ENCODE results near the gene RAF1. TPM values are rescaled to one million over a fixed set of nuclear protein-coding genes. Genes with fewer than 3 reads are reported as not detected.

RAF1 gene
- total and polyA plus RNA-seq, 4 experiments from 2014 or later, result 54.1 to 120 (median 95.1) TPM

DNA sequence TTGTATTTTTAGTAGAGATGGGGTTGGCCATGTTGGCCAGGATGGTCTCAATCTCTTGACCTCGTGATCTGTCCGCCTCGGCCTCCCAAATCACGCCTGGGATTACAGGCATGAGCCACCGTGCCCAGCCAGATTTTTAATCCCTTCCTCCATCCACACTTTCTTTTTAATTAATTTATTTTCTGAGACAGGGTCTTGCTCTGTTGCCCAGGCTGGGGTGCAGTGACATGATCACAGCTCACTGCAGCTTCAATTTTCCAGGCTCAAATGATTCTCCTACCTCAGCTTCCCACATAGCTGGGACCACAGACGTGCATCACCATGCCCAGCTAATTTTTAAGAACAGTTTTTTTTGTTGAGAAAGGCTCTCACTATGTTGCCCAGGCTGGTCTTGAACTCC is 43.6 kb downstream of the RAF1 start:
- Histone ChIP-seq H3K4me3 (ENCODE audit: low read length in 2 of 2) (no peak overlapping the region), H3K27ac (ENCODE audit: low read depth, low read length) (no peak overlapping the region), H3K36me3 (ENCODE audit: insufficient read depth, low read length) (peaks cover 11% of the 10 kb centered on the region), H3K4me1 (ENCODE audit: insufficient read depth, low read length) (peaks cover 22% of the 10 kb centered on the region), H3K9me3 (ENCODE audit: control insufficient read depth in 1 of 2, low read length in 2 of 2) (no peaks in the 10 kb centered on the region), H3K27me3 (ENCODE audit: insufficient read depth, low read length) (no peaks in the 10 kb centered on the region)
- H3K27me3 Mint-ChIP-seq, result no peaks in the 10 kb centered on the region
- CTCF ChIA-PET (ENCODE audit: partially characterized antibody), result interaction anchor here (0.6 kb wide), 1 partner anchor 10 kb away, joined by 3 read pairs; no protein-coding TSS in a partner anchor
- H3K27ac Mint-ChIP-seq, result peak overlapping the region in 1 of 7 donors; percentile 25
- DNase-seq, result no peak
- no peaks in the 10 kb centered on the region for H3K9me3 Mint-ChIP-seq
- H3K36me3 Mint-ChIP-seq, result peaks cover 17 to 23% of the 10 kb centered on the region in 2 donors
- intact Hi-C loops (cut with micrococcal nuclease), result no loop called here
- POLR2A ChIA-PET (ENCODE audit: partially characterized antibody), result interaction anchor here (0.6 kb wide), 1 partner anchor 12 kb away, joined by 3 read pairs; no protein-coding TSS in a partner anchor
- peaks cover 31 to 59% (median 41%) of the 10 kb centered on the region in 4 donors for H3K4me1 Mint-ChIP-seq
- no peak overlapping the region for H3K4me3 Mint-ChIP-seq

DNA sequence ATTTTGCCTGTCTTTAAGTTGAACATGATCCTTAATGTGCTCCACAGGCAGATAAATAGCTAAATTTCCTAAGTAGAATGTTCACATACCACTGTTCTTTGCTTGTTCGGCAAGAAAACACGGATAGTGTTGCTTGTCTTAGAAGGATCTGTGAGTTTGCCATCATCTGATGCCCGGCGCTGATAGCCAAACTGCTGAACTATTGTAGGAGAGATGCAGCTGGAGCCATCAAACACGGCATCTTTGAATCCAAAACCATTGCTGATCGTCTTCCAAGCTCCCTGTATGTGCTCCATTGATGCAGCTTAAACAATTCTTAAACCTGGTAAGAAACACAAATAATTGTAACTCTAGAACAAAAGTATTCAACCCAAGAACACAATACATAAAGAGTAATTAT is 45.5 kb downstream of the RAF1 start:
- no peak for DNase-seq
- H3K9me3 ChIP-seq (ENCODE audit: control insufficient read depth in 1 of 2, low read length in 2 of 2), result no peaks in the 10 kb centered on the region
- ChIA-PET POLR2A (ENCODE audit: partially characterized antibody) (no interaction called here), CTCF (ENCODE audit: partially characterized antibody) (no interaction called here)
- H3K27ac ChIP-seq (ENCODE audit: low read depth, low read length), result no peak overlapping the region
- Mint-ChIP-seq H3K27ac (no peak overlapping the region), H3K27me3 (no peaks in the 10 kb centered on the region), H3K9me3 (no peaks in the 10 kb centered on the region), H3K4me3 (no peak overlapping the region), H3K4me1 (peaks cover 34 to 64% (median 46%) of the 10 kb centered on the region in 4 donors), H3K36me3 (peaks cover 23 to 37% of the 10 kb centered on the region in 2 donors)
- no peaks in the 10 kb centered on the region for H3K27me3 ChIP-seq (ENCODE audit: insufficient read depth, low read length)
- peaks cover 24% of the 10 kb centered on the region for H3K4me1 ChIP-seq (ENCODE audit: insufficient read depth, low read length)
- intact Hi-C loops (cut with micrococcal nuclease), result no loop called here
- H3K4me3 ChIP-seq (ENCODE audit: low read length in 2 of 2), result no peak overlapping the region
- peaks cover 19% of the 10 kb centered on the region for H3K36me3 ChIP-seq (ENCODE audit: insufficient read depth, low read length)

DNA sequence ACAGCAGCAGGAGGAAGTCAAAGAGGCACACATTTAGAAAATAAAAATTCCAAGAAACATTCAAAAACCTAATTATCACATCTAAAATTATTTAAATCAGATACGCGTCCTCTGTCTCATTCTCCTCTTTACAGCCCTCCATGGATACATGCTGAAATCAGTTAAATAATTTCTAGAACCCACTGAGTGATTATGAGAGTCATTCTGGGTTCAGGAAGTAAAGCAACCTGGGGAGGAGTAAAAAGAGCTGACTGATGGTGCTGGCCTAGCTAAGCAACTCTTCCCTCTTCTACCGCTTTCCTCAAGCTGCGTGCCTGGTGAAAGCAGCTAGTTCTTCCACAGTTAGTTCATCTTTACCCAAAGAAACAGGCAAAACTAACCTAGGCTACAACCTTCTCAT is 48.7 kb downstream of the RAF1 start:
- Mint-ChIP-seq H3K9me3 (no peaks in the 10 kb centered on the region), H3K4me1 (peaks cover 26 to 52% (median 36%) of the 10 kb centered on the region in 4 donors), H3K36me3 (peaks cover 31 to 57% of the 10 kb centered on the region in 2 donors), H3K27ac (peak overlapping the region in 2 of 7 donors; percentile 19 to 31), H3K4me3 (no peak overlapping the region), H3K27me3 (no peaks in the 10 kb centered on the region)
- H3K27me3 ChIP-seq (ENCODE audit: insufficient read depth, low read length), result no peaks in the 10 kb centered on the region
- no peak for DNase-seq
- H3K4me1 ChIP-seq (ENCODE audit: insufficient read depth, low read length), result peaks cover 12% of the 10 kb centered on the region
- intact Hi-C loops (cut with micrococcal nuclease), result no loop called here
- no peak overlapping the region for H3K27ac ChIP-seq (ENCODE audit: low read depth, low read length)
- no peaks in the 10 kb centered on the region for H3K9me3 ChIP-seq (ENCODE audit: control insufficient read depth in 1 of 2, low read length in 2 of 2)
- peaks cover 31% of the 10 kb centered on the region for H3K36me3 ChIP-seq (ENCODE audit: insufficient read depth, low read length)
- H3K4me3 ChIP-seq (ENCODE audit: low read length in 2 of 2), result no peak overlapping the region
- CTCF ChIA-PET (ENCODE audit: partially characterized antibody), result interaction anchor here (1.0 to 2.2 kb wide), 4 partner anchors 11 to 105 kb away, joined by 3 to 5 read pairs (median 4); no protein-coding TSS in a partner anchor
- POLR2A ChIA-PET (ENCODE audit: partially characterized antibody), result interaction anchor here (1.7 kb wide), 1 partner anchor 48 kb away, joined by 4 read pairs; the partner anchor contains the start of gene RAF1

- Mint-ChIP-seq H3K27ac (peak overlapping the region in 6 of 7 donors; percentile 3 to 71 (median 54)), H3K9me3 (no peaks in the 10 kb centered on the region), H3K4me1 (peaks cover 25 to 46% (median 36%) of the 10 kb centered on the region in 4 donors), H3K4me3 (peak overlapping the region in 2 of 8 donors; percentile 1 to 25), H3K36me3 (peaks cover 32 to 67% of the 10 kb centered on the region in 2 donors), H3K27me3 (no peaks in the 10 kb centered on the region)
- Histone ChIP-seq H3K4me1 (ENCODE audit: insufficient read depth, low read length) (peaks cover 12% of the 10 kb centered on the region), H3K9me3 (ENCODE audit: control insufficient read depth in 1 of 2, low read length in 2 of 2) (no peaks in the 10 kb centered on the region), H3K36me3 (ENCODE audit: insufficient read depth, low read length) (peaks cover 41% of the 10 kb centered on the region), H3K27ac (ENCODE audit: low read depth, low read length) (no peak overlapping the region), H3K4me3 (ENCODE audit: low read length in 2 of 2) (no peak overlapping the region), H3K27me3 (ENCODE audit: insufficient read depth, low read length) (no peaks in the 10 kb centered on the region)
- CTCF ChIA-PET (ENCODE audit: partially characterized antibody), result no interaction called here
- no peak for DNase-seq
- intact Hi-C loops (cut with micrococcal nuclease), result no loop called here
- POLR2A ChIA-PET (ENCODE audit: partially characterized antibody), result no interaction called here
Measured at GRCh38 chr3:12613250-12613649, 50.7 kb downstream of the RAF1 start.

- Mint-ChIP-seq H3K4me3 (peak overlapping the region in 1 of 8 donors; percentile 25), H3K4me1 (peaks cover 25 to 46% (median 36%) of the 10 kb centered on the region in 4 donors)
Measured at GRCh38 chr3:12612514-12613226, 51.2 kb downstream of the RAF1 start.

GRCh38 chr3:12611117-12611516 is 52.8 kb downstream of the RAF1 start:
- H3K27ac Mint-ChIP-seq, result no peak overlapping the region
- H3K4me1 Mint-ChIP-seq, result peaks cover 28 to 49% (median 40%) of the 10 kb centered on the region in 4 donors
- intact Hi-C loops (cut with micrococcal nuclease), result no loop called here
- H3K27me3 ChIP-seq (ENCODE audit: insufficient read depth, low read length), result no peaks in the 10 kb centered on the region
- POLR2A ChIA-PET (ENCODE audit: partially characterized antibody), result no interaction called here
- peaks cover 35 to 72% of the 10 kb centered on the region in 2 donors for H3K36me3 Mint-ChIP-seq
- H3K27ac ChIP-seq (ENCODE audit: low read depth, low read length), result no peak overlapping the region
- H3K9me3 Mint-ChIP-seq, result no peaks in the 10 kb centered on the region
- CTCF ChIA-PET (ENCODE audit: partially characterized antibody), result interaction anchor here (0.9 kb wide), 1 partner anchor 199 kb away, joined by 3 read pairs; no protein-coding TSS in a partner anchor
- H3K9me3 ChIP-seq (ENCODE audit: control insufficient read depth in 1 of 2, low read length in 2 of 2), result no peaks in the 10 kb centered on the region
- peaks cover 40% of the 10 kb centered on the region for H3K36me3 ChIP-seq (ENCODE audit: insufficient read depth, low read length)
- no peak overlapping the region for H3K4me3 Mint-ChIP-seq
- DNase-seq, result no peak
- no peaks in the 10 kb centered on the region for H3K27me3 Mint-ChIP-seq
- no peak overlapping the region for H3K4me3 ChIP-seq (ENCODE audit: low read length in 2 of 2)
- H3K4me1 ChIP-seq (ENCODE audit: insufficient read depth, low read length), result peaks cover 17% of the 10 kb centered on the region

More at GRCh38 chr3:12612514-12613226, 51.2 kb downstream of the RAF1 start:
- H3K9me3 Mint-ChIP-seq, result no peaks in the 10 kb centered on the region
- H3K27me3 Mint-ChIP-seq, result no peaks in the 10 kb centered on the region
- ChIA-PET CTCF (ENCODE audit: partially characterized antibody) (no interaction called here), POLR2A (ENCODE audit: partially characterized antibody) (no interaction called here)
- H3K36me3 ChIP-seq (ENCODE audit: insufficient read depth, low read length), result peaks cover 37% of the 10 kb centered on the region
- H3K9me3 ChIP-seq (ENCODE audit: control insufficient read depth in 1 of 2, low read length in 2 of 2), result no peaks in the 10 kb centered on the region
- no peaks in the 10 kb centered on the region for H3K27me3 ChIP-seq (ENCODE audit: insufficient read depth, low read length)
- intact Hi-C loops (cut with micrococcal nuclease), result no loop called here
- DNase-seq, result no peak
- H3K27ac Mint-ChIP-seq, result peak overlapping the region in 4 of 7 donors; percentile 52 to 68 (median 62)
- H3K27ac ChIP-seq (ENCODE audit: low read depth, low read length), result no peak overlapping the region
- H3K36me3 Mint-ChIP-seq, result peaks cover 32 to 68% of the 10 kb centered on the region in 2 donors
- peaks cover 12% of the 10 kb centered on the region for H3K4me1 ChIP-seq (ENCODE audit: insufficient read depth, low read length)
- no peak overlapping the region for H3K4me3 ChIP-seq (ENCODE audit: low read length in 2 of 2)

- ChIA-PET POLR2A (ENCODE audit: partially characterized antibody) (interaction anchor here (0.6 to 3.0 kb wide), 4 partner anchors 12 to 667 kb away, joined by 3 to 16 read pairs (median 3); partner anchors contain the start of gene RAF1), CTCF (ENCODE audit: partially characterized antibody) (interaction anchor here (1.2 kb wide), 1 partner anchor 9 kb away, joined by 3 read pairs; no protein-coding TSS in a partner anchor)
- DNase-seq, result no peak
- Histone ChIP-seq H3K4me3 (ENCODE audit: low read length in 2 of 2) (no peak overlapping the region), H3K27me3 (ENCODE audit: insufficient read depth, low read length) (no peaks in the 10 kb centered on the region), H3K9me3 (ENCODE audit: control insufficient read depth in 1 of 2, low read length in 2 of 2) (no peaks in the 10 kb centered on the region), H3K4me1 (ENCODE audit: insufficient read depth, low read length) (peaks cover 12% of the 10 kb centered on the region), H3K27ac (ENCODE audit: low read depth, low read length) (no peak overlapping the region), H3K36me3 (ENCODE audit: insufficient read depth, low read length) (peaks cover 43% of the 10 kb centered on the region)
- Mint-ChIP-seq H3K36me3 (peaks cover 36 to 76% of the 10 kb centered on the region in 2 donors), H3K9me3 (no peaks in the 10 kb centered on the region), H3K4me3 (no peak overlapping the region), H3K4me1 (peaks cover 13 to 24% (median 20%) of the 10 kb centered on the region in 4 donors), H3K27me3 (no peaks in the 10 kb centered on the region), H3K27ac (peak overlapping the region in 3 of 7 donors; percentile 0 to 22 (median 7))
- intact Hi-C loops (cut with micrococcal nuclease), result loop anchor here (10.0 kb wide), 1 partner anchor 56 kb away; the partner anchor contains the start of gene RAF1
Measured at GRCh38 chr3:12608376-12608775, 55.5 kb downstream of the RAF1 start.

Measured in CD4-positive, alpha-beta memory T cell (primary cell).